ENCODE data around the gene RHOT1.
A peak's percentile ranks its signal among the peaks of the same experiment; 100 is the strongest.
"Not testable (repeated sequence)": the region's sequence is repeated elsewhere in the genome, so short reads cannot be mapped to it uniquely, and the experiment has no call there.

Gene RHOT1

DNA sequence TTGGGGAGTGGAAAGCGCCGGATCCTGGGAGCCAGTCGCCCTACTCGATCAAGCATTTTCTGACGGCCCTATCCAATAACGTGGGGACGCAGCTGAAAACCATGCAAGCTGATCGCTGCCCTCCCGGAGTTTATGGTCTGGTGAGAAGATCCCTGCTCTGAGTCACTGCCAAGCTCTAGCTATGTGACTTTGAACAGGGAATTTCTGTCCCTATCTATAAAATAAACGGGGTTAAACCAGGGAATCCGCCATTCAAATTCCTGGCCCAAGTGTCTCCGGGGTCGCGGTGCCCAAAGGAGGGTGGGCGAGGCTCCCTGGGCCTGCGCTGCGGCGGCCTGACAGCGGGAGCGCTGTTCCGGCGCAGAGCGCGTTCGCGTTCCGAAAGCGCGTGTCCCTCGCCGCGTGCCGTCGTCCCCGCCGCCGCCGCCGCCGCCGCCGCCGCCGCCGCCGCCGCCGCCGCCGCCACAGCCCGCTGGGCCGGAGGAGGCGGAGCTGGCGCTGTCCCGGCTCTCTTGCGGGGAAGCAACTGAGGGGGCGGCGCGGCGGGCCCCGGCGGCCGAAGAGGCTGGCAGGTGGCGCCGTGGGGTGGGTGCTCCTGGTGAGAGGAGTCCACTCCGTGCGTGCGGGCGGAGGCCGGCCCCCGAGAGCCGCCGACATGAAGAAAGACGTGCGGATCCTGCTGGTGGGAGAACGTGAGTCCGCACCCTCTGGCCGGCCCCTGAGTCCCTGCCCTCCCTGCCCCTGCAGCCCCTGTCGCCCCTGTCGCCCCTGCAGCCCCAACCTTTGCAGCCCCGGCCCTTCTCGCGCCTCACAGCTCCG is at the start of gene RHOT1:
RHOT1 (plus strand) TSS at position 465 of the 819 bp plus-strand sequence; CDS start at position 656, 191 bp downstream.
- peak; percentile 20 to 45 for DNase-seq (ENCODE audit: low read depth in 2 of 2, low spot score in 1 of 2)

DNA sequence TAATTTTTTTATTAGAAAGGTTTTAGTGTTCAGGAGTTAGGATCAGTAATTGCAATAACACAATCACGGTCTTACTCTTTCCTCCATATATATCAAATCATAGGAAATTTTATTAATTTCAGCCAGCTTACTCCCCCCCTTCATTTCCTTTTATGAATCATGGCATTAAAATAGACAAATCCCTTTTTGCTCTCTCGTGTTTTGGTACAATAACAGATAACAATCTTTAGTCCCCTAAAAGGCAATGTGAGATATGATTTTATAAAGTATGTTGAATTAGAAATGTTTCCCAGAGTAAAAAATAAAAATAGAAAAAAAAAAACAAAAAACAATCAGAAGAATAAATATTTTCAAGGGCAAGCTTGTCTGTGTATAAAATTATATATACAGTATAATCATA is 42.6 kb upstream of the RHOT1 start:
- DNase-seq (ENCODE audit: low read depth in 2 of 2, low spot score in 1 of 2) = no peak

DNA sequence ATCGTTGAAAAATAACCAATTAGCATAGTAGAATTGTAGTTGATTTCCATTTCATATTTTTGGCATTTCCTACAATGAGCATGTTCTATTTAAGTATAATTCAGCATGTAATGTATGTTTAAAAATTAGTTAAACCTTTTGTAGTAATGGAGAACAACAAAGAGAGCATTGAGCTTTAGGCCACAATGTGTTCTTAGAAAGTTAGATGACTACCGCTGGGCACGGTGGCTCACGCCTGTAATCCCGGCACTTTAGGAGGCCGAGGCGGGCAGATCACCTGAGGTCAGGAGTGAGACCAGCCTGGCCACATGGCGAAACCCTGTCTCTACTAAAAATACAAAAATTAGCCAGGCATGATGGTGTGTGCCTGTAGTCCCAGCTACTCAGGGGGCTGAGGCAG is 42.0 kb upstream of the RHOT1 start:
- not testable (repeated sequence) for DNase-seq (ENCODE audit: low read depth in 2 of 2, low spot score in 1 of 2)

DNA sequence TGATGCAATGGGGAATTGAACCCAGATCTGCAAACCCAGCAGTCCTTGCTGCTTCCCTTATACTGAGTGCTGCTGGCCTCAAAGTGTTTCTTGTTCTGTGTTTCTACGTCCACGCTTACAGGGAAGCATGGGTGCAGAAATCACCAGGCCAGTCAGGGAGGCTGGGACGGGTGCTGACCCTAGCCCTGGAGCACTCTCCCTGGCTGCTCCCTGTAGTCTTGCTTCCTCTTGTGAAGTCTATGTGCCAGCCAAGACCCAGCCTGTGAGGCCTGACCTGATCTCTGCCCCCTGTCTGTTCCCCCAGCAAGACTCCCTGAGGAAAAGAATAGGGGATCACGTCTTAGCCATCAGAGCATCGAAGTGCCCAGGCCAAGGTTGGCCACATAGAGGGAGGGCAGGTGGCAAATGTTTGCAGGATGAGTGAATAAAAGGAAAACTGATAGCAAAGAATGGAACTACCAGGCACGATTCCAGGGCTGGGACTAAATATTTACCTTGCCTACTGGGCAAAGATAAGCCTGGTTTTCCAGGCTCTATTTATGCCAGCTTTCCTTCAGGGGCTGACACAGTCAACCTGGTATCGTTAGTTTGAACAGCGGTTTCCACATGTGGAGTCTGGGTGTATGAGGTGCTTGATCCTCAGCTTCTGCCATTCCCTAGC is 41.2 kb upstream of the RHOT1 start:
- DNase-seq (ENCODE audit: low read depth in 2 of 2, low spot score in 1 of 2) = no peak

DNA sequence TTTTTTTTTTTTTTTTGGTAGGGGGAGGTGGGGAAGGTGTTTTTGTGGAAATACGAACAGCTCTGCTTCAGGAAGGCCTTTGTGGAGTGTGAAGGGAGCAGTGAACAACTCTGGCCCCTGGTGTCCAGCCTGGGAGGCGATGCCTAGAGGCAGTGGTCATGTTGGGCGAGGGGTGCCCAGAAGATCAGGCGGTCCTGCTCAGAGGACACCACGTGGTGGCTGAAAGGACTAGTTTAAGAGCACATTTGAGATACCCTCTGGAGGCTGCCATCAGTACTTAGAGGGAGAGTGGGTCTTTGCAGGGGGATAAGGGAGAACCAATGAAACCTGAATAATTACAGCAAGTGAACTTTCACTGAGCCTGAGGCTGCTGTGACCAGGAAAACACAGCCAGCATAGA is 40.1 kb upstream of the RHOT1 start:
- DNase-seq (ENCODE audit: low read depth in 2 of 2, low spot score in 1 of 2) = no peak

DNA sequence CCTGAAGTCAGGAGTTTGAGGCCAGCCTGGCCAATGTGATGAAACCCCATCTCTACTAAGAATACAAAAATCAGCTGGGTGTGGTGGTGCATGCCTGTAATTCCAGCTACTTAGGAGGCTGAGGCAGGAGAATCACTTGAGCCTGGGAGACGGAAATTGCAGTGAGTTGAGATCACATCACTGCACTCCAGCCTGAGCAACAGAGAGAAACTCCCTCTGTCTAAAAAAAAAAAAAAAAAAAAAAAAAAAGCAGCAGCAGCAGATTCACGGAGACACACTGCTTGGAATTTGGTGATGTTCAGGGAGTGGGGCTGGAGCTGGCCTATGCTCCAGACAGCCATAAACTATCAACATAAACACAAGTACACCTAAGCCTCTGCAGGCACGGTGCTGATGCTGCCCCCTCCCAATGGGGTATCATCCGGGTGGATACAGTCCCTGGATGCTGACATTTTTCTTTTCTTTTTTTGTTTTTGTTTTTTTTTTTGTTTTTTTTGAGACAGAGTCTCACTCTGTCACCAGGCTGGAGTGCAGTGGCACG is 39.6 kb upstream of the RHOT1 start:
- no peak for DNase-seq (ENCODE audit: low read depth in 2 of 2, low spot score in 1 of 2)

DNA sequence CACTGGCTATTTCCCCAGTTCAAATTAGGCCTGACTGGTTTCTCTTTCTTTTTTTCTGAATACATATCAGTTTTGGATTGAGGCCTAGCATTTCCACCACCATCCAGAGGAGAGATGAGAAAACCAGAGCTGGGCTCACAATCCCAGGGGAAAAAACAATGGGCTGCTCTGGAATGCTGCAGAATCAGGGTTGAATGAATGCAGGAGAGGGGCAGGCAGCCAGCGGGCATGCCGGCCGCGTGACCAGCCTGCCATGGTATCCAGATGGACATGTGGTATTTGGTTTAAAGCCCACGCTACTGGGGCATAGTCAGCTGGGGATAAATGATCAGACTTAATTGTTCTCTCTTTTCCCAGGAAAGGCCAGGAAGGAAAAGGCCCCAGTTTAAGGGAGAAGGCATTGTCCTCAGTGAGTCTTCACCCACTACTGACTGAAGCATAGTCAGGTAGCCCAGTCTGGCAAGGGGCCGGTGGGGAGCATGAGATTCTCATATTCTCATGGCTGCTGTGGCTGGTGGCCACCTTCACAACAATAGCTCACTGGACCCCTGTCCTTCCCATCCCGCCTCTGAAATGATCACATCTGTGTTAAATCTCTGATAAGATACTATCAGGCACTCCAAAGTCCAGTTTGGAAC is 38.7 kb upstream of the RHOT1 start:
- DNase-seq (ENCODE audit: low read depth in 2 of 2, low spot score in 1 of 2) = no peak

DNA sequence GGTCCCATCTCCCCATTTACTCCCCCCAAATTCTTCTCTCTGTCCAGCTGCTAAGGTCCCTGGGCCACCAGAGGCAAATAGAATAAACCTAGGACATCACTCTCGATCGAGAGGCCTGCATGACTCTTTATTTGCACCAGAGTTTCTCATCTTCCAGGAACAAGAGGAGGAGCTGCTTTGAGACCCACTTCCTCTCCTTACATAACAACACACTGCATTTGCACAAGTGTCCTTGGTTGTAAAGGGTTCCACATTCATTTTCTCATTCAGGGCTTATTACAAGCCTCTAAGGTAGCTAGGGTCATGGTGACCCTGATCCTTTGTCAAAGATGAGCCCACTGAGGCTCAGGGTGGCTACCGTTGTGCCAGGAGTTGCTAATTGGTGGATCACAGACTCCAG is 38.1 kb upstream of the RHOT1 start:
- no peak for DNase-seq (ENCODE audit: low read depth in 2 of 2, low spot score in 1 of 2)

DNA sequence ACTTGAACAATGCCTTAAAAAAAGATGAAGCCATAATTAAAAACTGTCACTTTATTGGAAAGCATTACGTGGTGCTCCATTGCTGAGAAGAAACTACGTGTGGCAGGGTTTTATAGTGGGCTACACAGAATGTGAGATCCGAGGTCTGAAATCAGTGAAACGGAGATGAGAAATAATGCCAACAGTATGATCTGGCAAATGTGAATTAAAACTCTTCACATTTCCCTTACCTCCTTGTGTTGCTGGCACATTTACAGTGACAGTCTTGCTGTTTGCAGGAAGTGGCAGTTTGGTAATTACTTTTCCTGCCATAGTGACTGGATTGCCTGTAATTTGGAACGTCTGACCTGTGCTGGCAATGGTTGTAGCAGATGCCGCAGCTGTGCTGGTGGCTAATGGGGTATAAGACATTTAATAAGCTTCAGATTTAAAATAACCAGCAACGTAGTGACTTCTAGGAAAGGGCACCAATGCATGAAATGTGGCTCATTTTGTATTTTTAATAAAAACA is 35.8 kb upstream of the RHOT1 start:
- DNase-seq (ENCODE audit: low read depth in 2 of 2, low spot score in 1 of 2) = not testable (repeated sequence)

DNA sequence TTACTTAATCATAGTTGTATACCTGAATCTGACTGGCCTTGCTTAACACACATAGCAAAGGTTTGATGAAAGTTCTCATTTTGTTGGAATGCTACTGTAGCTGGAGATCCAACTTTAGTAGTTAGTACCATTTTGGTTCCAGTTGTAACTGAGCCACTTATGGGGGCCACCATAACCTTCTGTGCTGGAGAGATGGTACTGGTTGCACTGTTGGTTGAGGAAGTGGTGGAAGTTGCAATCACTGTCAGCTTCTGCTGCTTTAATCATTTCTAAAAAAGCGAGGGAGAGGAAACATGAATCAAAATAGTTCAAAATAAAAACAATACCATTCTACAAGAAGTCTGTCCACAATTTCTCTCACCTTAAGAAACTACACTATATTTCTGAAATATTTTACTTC is 35.1 kb upstream of the RHOT1 start:
- DNase-seq (ENCODE audit: low read depth in 2 of 2, low spot score in 1 of 2) = not testable (repeated sequence)

DNA sequence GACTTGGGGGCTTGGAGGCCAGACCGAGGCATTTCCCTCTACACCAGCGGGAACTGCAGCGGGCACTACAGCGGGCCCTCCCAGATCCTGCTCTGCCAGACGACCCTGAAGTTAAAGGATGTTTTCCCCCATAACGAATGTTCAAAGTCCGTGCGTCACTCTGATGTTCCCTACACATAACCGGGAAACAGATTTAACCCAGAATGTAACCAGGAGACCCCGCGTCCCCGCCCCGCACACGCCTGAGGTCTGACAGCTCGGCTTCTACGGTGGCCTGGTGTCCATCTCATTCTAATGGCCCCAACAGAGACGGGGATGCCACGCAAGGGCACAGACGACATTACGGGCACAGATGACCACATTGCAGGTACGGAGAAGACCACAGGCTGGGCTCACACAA is 31.7 kb upstream of the RHOT1 start:
- DNase-seq (ENCODE audit: low read depth in 2 of 2, low spot score in 1 of 2) = no peak

DNA sequence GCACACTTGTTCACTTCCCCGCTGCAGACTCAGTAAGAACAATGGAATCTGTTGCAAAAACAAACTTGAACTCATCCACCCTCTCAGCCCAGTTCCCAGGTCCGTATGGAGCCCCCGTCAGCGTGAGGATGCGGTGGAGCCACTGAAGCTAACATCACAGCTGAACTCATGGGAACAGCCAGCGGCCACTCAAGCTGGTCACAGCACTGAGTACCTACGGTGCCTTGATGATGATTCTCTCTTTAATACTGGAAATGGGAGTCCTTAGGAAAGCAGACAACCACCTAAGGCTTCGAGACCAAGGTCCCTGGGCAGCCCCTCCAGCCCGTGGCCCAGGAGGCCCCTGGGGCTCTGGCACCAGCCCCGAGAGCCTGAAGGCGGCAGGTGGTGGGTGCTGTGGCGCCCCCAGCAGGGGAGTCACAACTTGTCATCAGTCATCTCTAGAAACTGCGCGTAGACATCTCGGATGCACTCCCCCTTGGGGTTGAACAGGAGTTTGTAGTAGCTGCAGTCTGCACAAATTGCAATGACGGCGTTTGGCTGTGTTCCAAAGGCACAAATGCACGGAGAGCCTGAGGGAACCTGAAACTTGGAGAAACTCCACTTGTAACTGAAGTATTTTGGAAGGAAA is 31.0 kb upstream of the RHOT1 start:
- no peak for DNase-seq (ENCODE audit: low read depth in 2 of 2, low spot score in 1 of 2)

DNA sequence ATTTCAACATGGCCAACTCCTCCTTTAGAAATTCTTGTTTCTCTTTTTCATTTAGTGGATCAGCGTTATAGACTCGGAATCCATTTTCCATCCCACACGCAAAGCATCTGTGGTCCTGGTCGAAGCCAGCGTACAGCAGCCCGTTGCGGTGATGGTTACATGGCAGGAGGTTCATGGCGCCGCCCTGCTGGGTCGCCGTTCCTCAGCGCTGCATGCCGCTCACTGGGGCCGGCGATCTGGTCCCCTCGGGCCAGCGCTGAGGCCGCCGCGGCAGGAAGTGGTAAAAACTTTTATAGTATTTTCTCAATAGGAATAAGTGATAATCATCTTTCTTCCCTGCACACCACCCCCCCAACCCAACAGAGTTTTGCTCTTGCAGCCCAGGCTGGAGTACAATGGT is 29.9 kb upstream of the RHOT1 start:
- no peak for DNase-seq (ENCODE audit: low read depth in 2 of 2, low spot score in 1 of 2)

DNA sequence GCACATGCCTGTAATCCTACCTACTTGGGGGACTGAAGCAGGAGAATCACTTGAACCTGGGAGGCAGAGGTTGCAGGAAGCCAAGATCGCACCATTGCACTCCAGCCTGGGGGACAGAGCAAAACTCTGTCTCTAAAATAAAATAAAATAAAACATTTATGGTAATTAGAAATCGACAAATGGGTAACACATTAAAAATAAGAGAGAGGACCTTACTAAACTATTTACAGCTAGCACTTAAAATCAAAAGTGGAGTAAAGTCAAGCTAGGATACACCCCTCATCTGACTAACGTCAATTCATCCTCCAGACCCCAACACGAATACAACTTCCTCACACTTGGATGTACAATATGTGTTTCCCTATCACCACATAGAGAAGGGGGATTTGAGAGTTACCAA is 27.8 kb upstream of the RHOT1 start:
- DNase-seq (ENCODE audit: low read depth in 2 of 2, low spot score in 1 of 2) = no peak

DNA sequence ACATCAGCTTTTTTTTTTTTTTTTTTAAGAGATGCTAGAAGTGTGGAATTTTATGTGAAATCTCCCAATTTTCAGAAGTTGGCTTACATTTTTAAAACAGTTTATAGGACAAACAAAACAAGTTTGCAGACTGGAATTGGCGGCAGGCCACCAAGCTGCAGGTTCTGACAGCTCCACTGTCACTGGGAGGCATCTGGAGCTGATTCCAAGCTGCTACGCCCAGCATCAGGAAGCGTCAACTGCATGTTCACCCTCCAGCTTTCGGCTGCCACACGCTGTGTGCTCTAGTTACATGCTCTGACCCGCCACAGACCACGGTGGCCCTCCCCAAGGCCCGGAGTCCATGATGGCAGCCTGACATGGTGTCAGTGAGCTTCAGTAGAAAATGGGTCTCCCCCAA is 26.8 kb upstream of the RHOT1 start:
- not testable (repeated sequence) for DNase-seq (ENCODE audit: low read depth in 2 of 2, low spot score in 1 of 2)

DNA sequence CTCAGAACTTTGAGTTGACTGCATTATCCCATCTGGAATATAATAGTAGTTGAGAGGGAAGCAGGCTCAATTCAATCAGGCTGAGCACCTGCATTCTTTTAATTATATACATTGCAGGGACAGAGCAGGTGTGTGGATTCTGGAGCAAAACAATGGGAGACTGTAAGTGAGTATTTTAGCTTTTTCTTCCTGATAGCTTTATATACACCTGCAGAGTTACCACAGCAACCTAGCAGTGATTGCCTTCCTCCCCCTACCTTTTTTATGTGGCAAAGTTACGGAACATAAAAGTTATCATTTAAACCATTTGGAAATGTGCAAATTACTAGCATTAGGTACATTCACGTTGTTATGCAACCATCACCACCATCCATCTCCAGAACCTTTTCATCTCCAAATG is 25.4 kb upstream of the RHOT1 start:
- DNase-seq (ENCODE audit: low read depth in 2 of 2, low spot score in 1 of 2) = no peak

DNA sequence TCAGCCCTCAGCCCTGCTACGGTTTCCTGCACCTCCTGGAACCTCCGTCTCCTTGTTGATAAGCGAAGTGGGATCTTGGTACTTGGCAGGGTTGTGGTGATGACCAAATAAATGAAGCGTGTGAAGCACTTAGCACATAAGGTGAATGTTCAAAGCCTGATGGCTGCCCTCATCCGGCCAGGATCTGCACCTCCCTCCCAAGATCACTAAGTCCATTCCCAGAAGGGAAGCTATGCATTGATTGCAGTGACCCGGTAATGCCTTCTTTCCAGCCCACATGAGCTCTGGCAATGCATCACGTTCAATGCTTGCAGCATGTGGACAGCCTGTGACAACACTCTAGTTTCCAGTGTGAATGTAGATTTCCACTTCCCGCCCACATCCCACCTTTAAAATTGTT is 24.9 kb upstream of the RHOT1 start:
- DNase-seq (ENCODE audit: low read depth in 2 of 2, low spot score in 1 of 2) = no peak

DNA sequence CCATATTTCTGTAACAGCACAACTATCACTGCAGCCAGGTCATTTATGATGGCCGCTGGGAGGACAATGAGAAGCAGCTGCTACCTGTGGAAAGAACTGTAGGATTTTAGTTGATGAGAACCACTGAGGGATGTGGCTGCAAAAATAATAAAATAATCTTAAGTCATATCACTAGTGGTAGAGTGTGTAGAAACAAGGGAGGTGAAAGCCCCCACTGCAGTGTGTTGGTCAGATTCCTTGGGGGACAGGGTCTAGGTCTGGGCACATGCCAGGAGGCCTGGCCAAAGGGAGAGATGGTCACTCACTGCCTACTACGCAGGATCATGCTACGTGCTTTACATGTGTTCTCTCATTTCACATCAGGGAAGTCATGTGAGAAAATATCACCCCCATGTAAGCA is 24.2 kb upstream of the RHOT1 start:
- not testable (repeated sequence) for DNase-seq (ENCODE audit: low read depth in 2 of 2, low spot score in 1 of 2)

DNA sequence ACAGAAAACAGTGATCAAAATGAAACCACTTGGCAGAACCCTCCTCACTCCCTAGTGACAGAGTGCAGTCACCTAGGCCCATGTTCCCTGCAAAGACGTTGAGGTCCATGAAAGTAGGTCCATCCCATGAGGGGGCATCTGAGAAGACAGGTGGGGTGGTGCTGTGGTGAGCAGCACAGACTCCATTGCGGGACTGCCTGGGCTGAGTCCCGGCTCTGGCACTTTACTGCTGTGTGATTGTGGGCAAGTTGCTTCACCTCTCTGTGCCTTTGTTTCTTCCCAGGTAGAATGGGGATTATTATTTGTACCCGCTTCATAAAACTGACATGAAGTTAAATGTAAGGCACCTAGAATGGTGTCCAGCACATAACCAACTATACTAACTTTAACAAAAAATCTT is 23.5 kb upstream of the RHOT1 start:
- DNase-seq (ENCODE audit: low read depth in 2 of 2, low spot score in 1 of 2) = no peak

DNA sequence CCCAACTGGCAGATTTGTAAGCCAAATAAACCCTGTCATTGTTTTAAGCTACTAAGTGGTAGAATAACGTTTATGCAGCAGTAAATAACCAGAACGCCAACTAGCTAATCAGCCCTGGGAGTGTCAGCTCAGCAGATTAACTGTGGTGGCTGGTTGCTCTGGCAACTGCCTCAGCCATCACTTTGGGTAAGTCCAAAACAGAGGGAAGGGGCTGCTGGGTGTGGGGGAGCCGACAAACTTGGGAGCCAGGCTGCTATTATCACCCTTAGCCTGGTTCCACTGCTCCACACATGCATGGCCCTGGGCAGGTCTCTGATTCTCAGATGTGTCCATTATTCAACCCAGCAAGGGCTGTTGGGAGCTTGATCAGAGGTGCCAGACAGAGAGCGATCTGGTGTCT is 22.2 kb upstream of the RHOT1 start:
- DNase-seq (ENCODE audit: low read depth in 2 of 2, low spot score in 1 of 2) = no peak

DNA sequence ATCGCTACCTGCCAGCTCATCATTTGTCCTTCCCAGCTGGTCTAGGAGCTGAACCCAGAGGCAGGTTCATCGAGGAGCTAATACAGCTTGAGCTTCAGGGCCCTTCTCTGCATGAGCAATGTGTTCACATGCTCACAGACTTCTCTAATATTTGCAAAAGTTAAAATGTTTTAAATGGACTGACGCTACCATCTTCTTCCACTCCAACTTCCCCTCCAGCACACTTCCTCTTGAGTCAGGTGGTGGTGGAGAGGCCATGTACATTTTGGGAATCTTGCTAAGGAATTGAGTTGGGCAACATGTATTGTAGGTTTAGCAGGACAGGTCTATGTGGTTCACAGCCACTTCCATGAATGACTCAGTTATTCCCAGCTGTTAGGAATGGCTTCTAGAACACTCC is 21.6 kb upstream of the RHOT1 start:
- no peak for DNase-seq (ENCODE audit: low read depth in 2 of 2, low spot score in 1 of 2)

Measured in stimulated activated CD8-positive, alpha-beta memory T cell treated with anti-CD3 and anti-CD28 coated beads, Interleukin-4, amount 100 ng/mL, for 4 hours (primary cell).